Measurements from ENCODE around the gene OR51E1.
A peak's percentile ranks its signal among the peaks of the same experiment; 100 is the strongest.

Gene OR51E1

DNA sequence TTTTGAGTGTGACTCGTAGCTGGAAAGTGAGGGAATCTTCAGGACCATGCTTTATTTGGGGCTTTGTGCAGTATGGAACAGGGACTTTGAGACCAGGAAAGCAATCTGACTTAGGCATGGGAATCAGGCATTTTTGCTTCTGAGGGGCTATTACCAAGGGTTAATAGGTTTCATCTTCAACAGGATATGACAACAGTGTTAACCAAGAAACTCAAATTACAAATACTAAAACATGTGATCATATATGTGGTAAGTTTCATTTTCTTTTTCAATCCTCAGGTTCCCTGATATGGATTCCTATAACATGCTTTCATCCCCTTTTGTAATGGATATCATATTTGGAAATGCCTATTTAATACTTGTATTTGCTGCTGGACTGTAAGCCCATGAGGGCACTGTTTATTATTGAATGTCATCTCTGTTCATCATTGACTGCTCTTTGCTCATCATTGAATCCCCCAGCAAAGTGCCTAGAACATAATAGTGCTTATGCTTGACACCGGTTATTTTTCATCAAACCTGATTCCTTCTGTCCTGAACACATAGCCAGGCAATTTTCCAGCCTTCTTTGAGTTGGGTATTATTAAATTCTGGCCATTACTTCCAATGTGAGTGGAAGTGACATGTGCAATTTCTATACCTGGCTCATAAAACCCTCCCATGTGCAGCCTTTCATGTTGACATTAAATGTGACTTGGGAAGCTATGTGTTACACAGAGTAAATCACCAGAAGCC lies 11.0 kb downstream of the OR51E1 start:
- DNase-seq: no peak

DNA sequence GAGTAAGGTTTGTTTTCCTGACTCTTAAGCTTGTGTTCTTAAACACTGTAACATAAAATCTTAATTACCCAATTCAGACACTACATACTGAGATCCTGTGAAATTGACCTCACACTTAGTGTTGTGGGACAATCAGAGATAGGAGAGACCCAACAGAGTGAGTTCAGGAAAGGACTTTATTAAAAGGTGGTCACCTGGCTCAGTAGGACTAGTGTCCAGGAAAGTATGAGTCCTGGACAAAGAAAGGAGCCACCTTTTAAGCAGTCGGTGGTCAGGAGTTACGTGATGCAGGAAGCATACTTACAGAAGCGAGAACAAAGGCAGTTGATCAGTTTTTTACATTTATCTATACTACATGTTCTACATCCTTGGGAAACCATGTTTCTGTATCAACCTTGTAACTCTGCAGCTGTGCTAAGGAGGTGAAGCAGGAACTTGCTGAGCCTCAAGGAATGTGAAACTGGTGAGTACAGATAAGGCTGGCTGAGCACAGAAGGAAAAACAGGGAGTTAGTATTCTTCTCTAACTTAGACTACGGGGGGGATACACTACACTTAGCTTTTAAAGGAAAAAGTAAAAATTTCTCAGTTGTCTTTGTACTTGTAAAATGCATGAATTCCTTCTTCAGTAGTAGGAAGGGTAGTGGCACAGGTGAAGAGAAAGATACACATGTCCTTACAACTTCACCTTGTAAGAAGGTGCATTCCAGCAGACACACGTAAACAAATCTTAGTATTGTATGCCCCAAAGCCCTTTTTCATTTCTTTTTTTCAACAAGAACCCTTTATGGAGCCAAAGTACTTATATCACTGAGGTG lies 15.1 kb downstream of the OR51E1 start:
- DNase-seq: no peak

- DNase-seq: no peak
These were observed 19.1 kb downstream of the OR51E1 start for GRCh38 chr11:4662876-4663275.

DNA sequence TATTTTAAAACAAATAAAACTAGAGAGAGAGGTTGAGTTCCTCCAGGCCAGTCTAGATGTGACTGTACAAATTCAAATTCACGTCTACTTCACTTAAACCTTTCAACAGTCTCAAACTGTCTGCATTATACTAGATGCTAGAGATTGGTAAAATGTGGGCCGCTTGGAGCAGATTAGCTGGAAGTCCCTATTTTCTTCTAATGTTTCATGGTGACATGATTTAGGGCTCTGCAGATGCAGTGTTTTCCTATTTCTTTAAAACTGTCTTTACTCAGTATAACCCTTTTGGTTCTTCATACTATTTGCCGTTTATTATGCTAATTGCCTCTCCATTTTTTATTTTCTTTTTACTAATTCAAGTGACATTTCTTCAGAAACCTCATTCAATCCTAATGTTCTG lies 20.4 kb downstream of the OR51E1 start:
- DNase-seq: no peak

DNA sequence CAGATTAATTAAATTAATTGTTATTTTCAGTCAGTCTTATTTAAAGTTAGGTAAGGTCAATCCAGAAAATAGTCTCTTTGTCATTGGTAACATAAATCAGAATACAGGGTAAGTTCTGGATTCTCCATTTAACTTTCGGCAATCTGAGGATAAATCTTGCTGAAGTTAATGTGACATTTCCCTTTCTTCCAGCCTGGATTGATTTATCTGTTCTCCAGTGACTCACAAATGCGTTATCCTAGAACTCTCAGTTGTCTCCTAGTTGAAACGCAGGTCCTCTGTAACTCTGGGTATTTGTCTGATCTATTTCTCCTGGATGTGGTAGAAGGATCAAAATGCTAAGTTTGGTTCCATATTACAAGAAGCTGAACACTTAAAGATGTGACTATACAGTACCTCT lies 21.0 kb downstream of the OR51E1 start:
- DNase-seq: no peak

DNA sequence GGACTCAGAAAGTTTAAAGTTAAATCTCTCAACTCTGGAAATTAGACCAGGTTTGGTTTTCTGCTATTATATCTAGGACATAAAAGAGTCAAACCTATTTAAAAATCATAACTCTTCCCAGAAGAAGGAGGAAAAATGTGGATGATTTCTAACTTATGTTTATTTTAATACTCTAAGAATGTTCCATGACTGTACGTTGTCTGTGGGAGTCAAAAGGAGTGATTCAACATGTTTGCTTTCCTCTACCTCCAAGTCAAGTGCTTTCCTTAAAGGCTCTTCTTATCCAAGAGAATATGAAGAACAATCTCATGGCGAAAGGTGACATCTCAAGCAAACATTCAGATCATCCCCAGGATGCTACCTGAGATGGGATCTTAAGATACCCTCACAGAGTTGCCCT lies 21.6 kb downstream of the OR51E1 start:
- no peak for DNase-seq

GRCh38 chr11:4671741-4672140 lies 28.0 kb downstream of the OR51E1 start:
- no peak for DNase-seq

DNA sequence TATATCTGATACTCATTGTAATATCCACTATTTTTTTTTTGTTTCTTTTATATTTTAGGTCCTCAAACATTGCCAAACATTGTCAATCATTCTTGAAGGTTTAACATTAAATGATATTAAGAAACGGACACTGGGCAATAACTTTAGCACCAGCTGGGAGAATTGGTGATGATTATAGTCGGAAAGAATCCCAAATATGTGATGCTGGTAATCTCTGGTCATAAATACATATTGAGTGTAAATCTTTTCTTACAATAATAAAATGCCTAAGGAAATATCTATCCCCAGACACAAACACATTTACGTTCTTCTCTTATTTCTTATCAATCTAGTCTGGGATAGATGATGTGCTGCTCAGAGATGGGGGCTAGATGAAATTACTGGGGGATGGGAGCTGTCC lies 28.7 kb downstream of the OR51E1 start:
- no peak for DNase-seq

DNA sequence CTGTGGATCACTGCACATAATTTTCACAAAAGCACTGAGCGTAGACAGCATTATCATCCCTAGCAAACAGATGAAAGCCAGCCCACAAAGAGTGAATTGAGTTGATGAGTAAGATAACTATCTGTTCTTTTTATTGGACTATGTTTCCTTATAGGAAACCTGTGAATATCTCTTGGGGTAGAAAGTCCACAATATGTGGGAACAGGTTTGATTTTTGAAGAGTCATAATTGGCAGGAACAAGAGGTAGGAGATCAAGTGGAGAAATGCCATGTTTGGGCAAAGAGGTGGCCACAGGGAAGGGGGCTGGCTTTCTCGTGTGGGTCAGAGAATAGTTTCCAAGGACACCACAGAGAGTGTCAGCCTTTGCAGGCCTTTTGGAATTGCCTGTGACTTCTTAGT lies 30.0 kb downstream of the OR51E1 start:
- DNase-seq: no peak

DNA sequence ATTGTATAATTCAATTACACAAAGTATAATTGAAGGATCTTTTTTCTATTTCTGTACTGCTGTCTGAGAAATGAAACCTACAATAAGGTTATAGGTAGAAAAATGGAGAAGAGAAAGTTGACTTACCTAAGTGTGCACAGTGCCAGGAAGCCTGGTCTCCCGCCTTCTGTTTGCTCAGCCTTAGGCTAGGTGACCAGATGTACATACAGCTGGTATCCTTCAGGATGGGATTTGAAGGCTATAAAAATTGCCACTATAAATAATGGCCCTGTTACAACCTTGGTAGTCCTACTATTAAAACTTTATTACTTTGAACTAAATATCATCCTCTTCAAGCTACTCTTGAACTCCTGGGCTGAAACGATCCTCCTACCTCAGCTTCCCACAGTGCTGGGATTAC lies 34.2 kb downstream of the OR51E1 start:
- no peak for DNase-seq

GRCh38 chr11:4680341-4680740 lies 36.6 kb downstream of the OR51E1 start:
- no peak for DNase-seq

- DNase-seq: no peak
These were observed 39.0 kb downstream of the OR51E1 start for GRCh38 chr11:4682623-4683419.

GRCh38 chr11:4684631-4685285 lies 41.0 kb downstream of the OR51E1 start:
- DNase-seq: no peak

GRCh38 chr11:4695442-4695841 lies 51.7 kb downstream of the OR51E1 start:
- no peak for DNase-seq

DNA sequence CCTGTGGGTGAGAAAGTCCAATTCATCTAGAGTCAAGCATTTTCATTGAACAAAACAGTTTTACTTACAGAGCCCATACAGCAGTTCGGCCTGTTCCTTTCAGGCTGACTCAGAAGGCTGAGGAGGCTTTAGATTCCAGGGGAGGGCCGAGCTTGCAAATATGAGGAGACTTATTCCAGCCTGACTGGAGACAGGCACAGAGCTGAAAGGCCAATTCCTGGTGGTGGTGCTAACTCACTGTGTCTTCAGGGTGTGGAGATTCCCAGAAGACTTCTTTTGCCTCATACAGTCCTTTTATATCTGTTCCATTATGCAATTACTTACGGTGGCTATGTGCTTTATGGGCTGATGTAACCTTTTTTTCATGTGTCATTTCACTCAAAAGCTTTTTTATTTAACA lies 53.8 kb downstream of the OR51E1 start, which contains the start of gene OR51E2:
TSS of gene OR51E2 (minus strand) at position 269 of the 400 bp plus-strand sequence. CDS start 15,142 bp downstream, outside the sequence.
- no peak for DNase-seq

DNA sequence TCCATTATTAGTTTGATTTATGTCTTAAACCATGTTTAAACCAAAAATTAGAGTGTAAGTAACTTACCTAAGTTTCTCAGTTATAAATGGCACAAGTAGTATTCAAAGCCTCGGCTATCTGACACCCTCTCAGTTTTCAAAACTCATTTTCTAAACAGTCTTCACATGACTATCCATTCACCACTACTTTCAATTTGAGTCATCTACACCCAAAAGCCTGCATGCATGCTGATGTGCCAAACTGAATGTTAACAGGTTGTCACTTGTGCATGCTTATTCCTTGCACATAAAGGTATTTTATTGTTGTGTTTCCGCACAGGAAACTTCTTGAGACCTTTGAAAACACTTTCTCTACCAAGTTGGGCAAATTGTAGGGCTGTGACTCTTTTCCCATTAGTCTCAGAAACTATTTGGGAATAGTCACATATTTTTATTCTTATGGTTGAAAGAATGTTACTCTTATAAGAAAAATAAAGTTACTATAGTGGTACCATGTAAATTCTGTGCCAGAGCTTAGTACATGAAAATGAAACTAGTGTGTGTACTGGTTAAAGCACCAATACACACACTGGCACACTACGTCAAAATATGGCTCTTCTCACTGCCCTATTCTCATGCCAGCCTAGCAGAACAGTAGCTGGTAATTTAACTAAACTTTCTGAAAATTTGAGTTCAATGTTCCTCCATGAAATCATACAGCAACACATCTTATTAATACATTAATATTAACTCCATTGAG lies 56.1 kb downstream of the OR51E1 start:
- peak; percentile 3 for DNase-seq

GRCh38 chr11:4700436-4700820 lies 56.6 kb downstream of the OR51E1 start:
- no peak for DNase-seq

- DNase-seq: no peak
These were observed 60.4 kb downstream of the OR51E1 start, which contains the start of gene MMP26 for GRCh38 chr11:4704054-4704789. Gene MMP26, plus strand, starts transcription at chr11:4704784.

DNA sequence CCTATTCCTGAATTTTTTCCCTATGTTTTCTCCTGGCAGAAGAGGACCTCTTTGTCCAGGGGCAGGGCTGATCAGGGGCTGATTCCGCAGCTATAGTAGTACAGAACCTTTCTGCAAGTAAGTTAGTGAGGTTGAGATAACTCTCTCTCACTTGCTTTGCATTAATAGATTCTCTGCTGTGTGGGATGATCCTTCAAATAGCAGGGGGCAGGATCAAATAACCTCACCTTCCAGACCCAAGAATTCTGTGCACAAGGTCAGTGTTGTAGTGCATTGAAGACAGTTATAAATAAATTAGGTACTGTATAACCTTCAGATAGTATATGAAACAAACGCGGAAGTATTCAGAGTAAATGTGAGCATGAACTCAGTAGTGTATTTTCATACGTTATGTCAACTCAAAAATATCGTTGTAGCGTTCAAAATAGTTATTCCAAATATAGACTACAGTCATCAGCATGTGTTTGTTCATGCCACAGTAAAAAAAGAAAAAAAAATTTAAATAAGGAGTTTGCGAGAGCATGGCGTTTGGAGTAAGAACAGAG lies 61.1 kb downstream of the OR51E1 start:
- no peak for DNase-seq

Data from CD4-positive, alpha-beta T cell treated with Interleukin-17A for 1 hour (primary cell).